ENCODE data around the gene TCEANC2. TPM values are rescaled to one million over a fixed set of nuclear protein-coding genes. Genes with fewer than 3 reads are reported as not detected.

Gene TCEANC2
- total RNA-seq, 1 experiment from 2014 or later: 1.9 TPM

DNA sequence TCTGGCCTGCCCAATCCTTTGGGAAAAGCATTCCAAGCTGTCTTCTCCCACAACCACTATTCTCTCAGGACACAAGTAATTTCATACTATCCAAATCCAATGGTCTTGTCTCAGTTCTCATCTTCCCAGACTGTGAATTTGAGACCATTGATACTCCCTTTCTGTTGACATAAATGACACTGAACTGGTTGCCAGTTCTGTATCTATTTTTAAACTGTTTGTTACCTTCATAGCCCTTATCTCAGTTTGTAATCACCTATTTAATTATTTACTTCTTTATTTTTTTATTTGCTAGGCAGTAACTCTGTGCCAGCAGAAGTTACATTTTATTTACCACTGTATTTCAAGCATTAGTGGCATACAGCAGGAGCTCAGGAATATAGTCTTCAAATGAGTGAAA is 24.0 kb downstream of the TCEANC2 start:
- Histone ChIP-seq H3K36me3 (ENCODE audit: control insufficient read depth, insufficient read depth, low read length) (no peaks in the 10 kb centered on the region), H3K9me3 (no peaks in the 10 kb centered on the region), H3K27me3 (replicated peaks; ENCODE audit: control insufficient read depth, insufficient read depth, low read length) (no peaks in the 10 kb centered on the region), H3K4me1 (no peaks in the 10 kb centered on the region), H3K4me3 (ENCODE audit: low read depth, low read length) (no peak overlapping the region)
- Mint-ChIP-seq H3K27me3 (ENCODE audit: insufficient read depth, unreplicated experiment) (no peaks in the 10 kb centered on the region), H3K9me3 (ENCODE audit: unreplicated experiment) (no peaks in the 10 kb centered on the region), H3K4me1 (ENCODE audit: low read depth, unreplicated experiment) (peaks cover 6% of the 10 kb centered on the region), H3K27ac (ENCODE audit: unreplicated experiment) (no peak overlapping the region), H3K36me3 (ENCODE audit: insufficient read depth, unreplicated experiment) (no peaks in the 10 kb centered on the region), H3K4me3 (ENCODE audit: unreplicated experiment) (no peak overlapping the region)
- ChIA-PET POLR2A (no interaction called here), CTCF (no interaction called here)
- no TSS peak for BruUV-seq (replicated peaks)
- intact Hi-C loops (cut with micrococcal nuclease; ENCODE audit: unreplicated experiment): no loop called here
- TF ChIP-seq, protein P1, sequence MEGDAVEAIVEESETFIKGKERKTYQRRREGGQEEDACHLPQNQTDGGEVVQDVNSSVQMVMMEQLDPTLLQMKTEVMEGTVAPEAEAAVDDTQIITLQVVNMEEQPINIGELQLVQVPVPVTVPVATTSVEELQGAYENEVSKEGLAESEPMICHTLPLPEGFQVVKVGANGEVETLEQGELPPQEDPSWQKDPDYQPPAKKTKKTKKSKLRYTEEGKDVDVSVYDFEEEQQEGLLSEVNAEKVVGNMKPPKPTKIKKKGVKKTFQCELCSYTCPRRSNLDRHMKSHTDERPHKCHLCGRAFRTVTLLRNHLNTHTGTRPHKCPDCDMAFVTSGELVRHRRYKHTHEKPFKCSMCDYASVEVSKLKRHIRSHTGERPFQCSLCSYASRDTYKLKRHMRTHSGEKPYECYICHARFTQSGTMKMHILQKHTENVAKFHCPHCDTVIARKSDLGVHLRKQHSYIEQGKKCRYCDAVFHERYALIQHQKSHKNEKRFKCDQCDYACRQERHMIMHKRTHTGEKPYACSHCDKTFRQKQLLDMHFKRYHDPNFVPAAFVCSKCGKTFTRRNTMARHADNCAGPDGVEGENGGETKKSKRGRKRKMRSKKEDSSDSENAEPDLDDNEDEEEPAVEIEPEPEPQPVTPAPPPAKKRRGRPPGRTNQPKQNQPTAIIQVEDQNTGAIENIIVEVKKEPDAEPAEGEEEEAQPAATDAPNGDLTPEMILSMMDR (IDR thresholded peaks at IDR 0.05; ENCODE audit: insufficient read depth in 1 of 2, low read depth in 1 of 2, low read length in 1 of 2, severe bottlenecking in 1 of 2, unreplicated experiment in 1 of 2): no peak
- DNase-seq: no peak

- Histone ChIP-seq H3K9me3 (no peaks in the 10 kb centered on the region), H3K4me1 (no peaks in the 10 kb centered on the region), H3K4me3 (ENCODE audit: low read depth, low read length) (no peak overlapping the region), H3K27me3 (replicated peaks; ENCODE audit: control insufficient read depth, insufficient read depth, low read length) (no peaks in the 10 kb centered on the region), H3K36me3 (ENCODE audit: control insufficient read depth, insufficient read depth, low read length) (no peaks in the 10 kb centered on the region)
- H3K27ac Mint-ChIP-seq (ENCODE audit: unreplicated experiment): no peak overlapping the region
- peak in 1 of 2 experiments; percentile 0 for DNase-seq
- no peaks in the 10 kb centered on the region for H3K27me3 Mint-ChIP-seq (ENCODE audit: insufficient read depth, unreplicated experiment)
- CTCF ChIA-PET: interaction anchor here (2.3 kb wide), 1 partner anchor 220 kb away, joined by 15 read pairs; no protein-coding TSS in a partner anchor
- peaks cover 6% of the 10 kb centered on the region for H3K4me1 Mint-ChIP-seq (ENCODE audit: low read depth, unreplicated experiment)
- BruUV-seq (replicated peaks): no TSS peak
- POLR2A ChIA-PET: interaction anchor here (0.5 kb wide), 1 partner anchor 164 kb away, joined by 3 read pairs; no protein-coding TSS in a partner anchor
- H3K4me3 Mint-ChIP-seq (ENCODE audit: unreplicated experiment): no peak overlapping the region
- TF ChIP-seq, protein P1 (IDR thresholded peaks at IDR 0.05; ENCODE audit: insufficient read depth in 1 of 2, low read depth in 1 of 2, low read length in 1 of 2, severe bottlenecking in 1 of 2, unreplicated experiment in 1 of 2): no peak
- H3K9me3 Mint-ChIP-seq (ENCODE audit: unreplicated experiment): no peaks in the 10 kb centered on the region
- no peaks in the 10 kb centered on the region for H3K36me3 Mint-ChIP-seq (ENCODE audit: insufficient read depth, unreplicated experiment)
- intact Hi-C loops (cut with micrococcal nuclease; ENCODE audit: unreplicated experiment): loop anchor here (2.0 kb wide), 1 partner anchor 220 kb away; no protein-coding TSS in a partner anchor
Observed at GRCh38 chr1:54080598-54081049, 27.2 kb downstream of the TCEANC2 start.

DNA sequence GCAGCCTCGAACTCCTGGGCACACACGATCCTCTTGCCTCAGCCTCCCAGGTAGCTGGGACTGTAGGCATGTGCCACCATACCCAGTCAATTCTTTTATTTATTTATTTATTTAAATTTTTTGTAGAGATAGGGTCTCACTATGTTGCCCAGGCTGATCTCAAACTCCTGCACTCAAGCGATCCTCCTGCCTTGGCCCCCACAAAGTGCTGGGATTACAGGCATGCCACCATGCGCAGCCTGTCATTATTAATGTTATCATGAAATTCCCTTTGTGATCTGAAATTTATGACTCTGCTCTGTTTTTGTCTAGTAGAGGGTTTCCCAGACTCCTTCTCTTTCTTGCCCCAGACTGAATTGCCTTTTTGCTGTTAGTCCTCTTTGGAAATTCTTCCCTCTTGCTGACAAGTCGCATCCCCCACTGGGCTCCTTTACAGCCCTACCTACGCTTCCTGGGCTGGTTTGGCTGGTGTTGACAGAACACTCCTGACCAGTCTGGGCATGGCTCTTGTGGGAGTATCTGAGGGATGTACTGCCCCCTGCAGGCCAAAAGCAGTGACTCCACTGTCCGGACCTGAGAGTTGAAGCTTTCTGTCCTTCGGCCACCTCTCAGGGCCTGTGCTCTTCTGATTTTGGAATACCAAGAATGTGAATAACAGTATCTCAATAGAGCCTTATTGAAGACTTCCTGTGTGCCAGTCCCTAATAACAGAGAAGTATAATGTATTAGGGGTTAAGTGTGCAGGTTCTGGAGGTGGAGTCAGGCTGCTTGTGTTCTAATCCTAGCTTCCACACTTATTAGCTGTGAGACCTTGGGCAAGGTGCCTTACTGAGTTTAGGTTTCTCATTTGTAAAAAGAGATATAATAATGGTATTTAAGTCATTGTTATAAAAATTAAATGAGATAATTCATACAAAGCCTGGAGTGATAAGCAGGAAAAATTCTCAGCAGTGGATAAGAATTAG is 28.2 kb downstream of the TCEANC2 start:
- no peaks in the 10 kb centered on the region for H3K9me3 ChIP-seq
- H3K9me3 Mint-ChIP-seq (ENCODE audit: unreplicated experiment): no peaks in the 10 kb centered on the region
- ChIA-PET POLR2A (interaction anchor here (0.5 kb wide), 2 partner anchors 165 to 196 kb away, joined by 3 to 6 read pairs; no protein-coding TSS in a partner anchor), CTCF (interaction anchor here (0.6 to 2.3 kb wide), 5 partner anchors 10 to 220 kb away, joined by 3 to 15 read pairs (median 4); partner anchors contain the start of gene TMEM59)
- BruUV-seq (replicated peaks): no TSS peak
- H3K27me3 ChIP-seq (replicated peaks; ENCODE audit: control insufficient read depth, insufficient read depth, low read length): no peaks in the 10 kb centered on the region
- peak; percentile 75 for DNase-seq
- no peaks in the 10 kb centered on the region for H3K27me3 Mint-ChIP-seq (ENCODE audit: insufficient read depth, unreplicated experiment)
- intact Hi-C loops (cut with micrococcal nuclease; ENCODE audit: unreplicated experiment): loop anchor here (2.0 kb wide), 1 partner anchor 221 kb away; no protein-coding TSS in a partner anchor
- H3K4me1 ChIP-seq: no peaks in the 10 kb centered on the region
- TF ChIP-seq, protein P1 (IDR thresholded peaks at IDR 0.05; ENCODE audit: insufficient read depth in 1 of 2, low read depth in 1 of 2, low read length in 1 of 2, severe bottlenecking in 1 of 2, unreplicated experiment in 1 of 2): peak; percentile 52 to 66
- H3K27ac Mint-ChIP-seq (ENCODE audit: unreplicated experiment): no peak overlapping the region
- H3K4me3 Mint-ChIP-seq (ENCODE audit: unreplicated experiment): no peak overlapping the region
- H3K4me3 ChIP-seq (ENCODE audit: low read depth, low read length): no peak overlapping the region
- H3K36me3 ChIP-seq (ENCODE audit: control insufficient read depth, insufficient read depth, low read length): no peaks in the 10 kb centered on the region
- H3K4me1 Mint-ChIP-seq (ENCODE audit: low read depth, unreplicated experiment): peaks cover 6% of the 10 kb centered on the region
- no peaks in the 10 kb centered on the region for H3K36me3 Mint-ChIP-seq (ENCODE audit: insufficient read depth, unreplicated experiment)

Measured in Caco-2 (cell line).